Brain microvascular endothelial cell (primary cell): ENCODE results near the gene MRPS6.

Source experiments
- DNase-seq: peaks from one replicate; pipeline ENCODE4 v3.0.0-alpha.2; 2020
- H3K27ac ChIP-seq: fragments of 250-450 bp; sonication (Bioruptor Pico); 2 replicates; pipeline ENCODE4 v1.5.1; 2020; ENCODE audit warnings: mild to moderate bottlenecking, moderate library complexity
- H3K27me3 ChIP-seq: fragments of 250-450 bp; sonication (Bioruptor Pico); replicated peaks from 2 replicates; pipeline ENCODE4 v1.5.1; 2020; ENCODE audit warnings: mild to moderate bottlenecking
- H3K36me3 ChIP-seq: fragments of 250-450 bp; sonication (Bioruptor Pico); replicated peaks from 2 replicates; pipeline ENCODE4 v1.5.1; 2020; ENCODE audit warnings: mild to moderate bottlenecking
- H3K4me3 ChIP-seq: 2 replicates; pipeline ENCODE4 v1.5.1; 2011; ENCODE audit warnings: low read depth, mild to moderate bottlenecking, control low read depth, low read length, moderate library complexity
- in situ Hi-C: cut with HindIII; loops from 2 replicates; pipeline ENCODE4 v1.10.0; 2017; ENCODE audit warnings: low sequenced_read_pairs, low pct_ligation_motif_present
- TF ChIP-seq, protein P1 (sequence below): IDR thresholded peaks from 2 replicates; pipeline ENCODE4 v1.5.1; 2011; ENCODE audit warnings: low read depth, mild to moderate bottlenecking, moderate library complexity, low read length, control low read depth, inconsistent platforms; ENCODE audit errors: missing control alignments

Gene MRPS6

GRCh38 chr21:34113842-34114241 is 40.5 kb downstream of the MRPS6 start:
- H3K27ac ChIP-seq = no peak overlapping the region
- H3K36me3 ChIP-seq = no peaks in the 10 kb centered on the region
- H3K27me3 ChIP-seq = no peaks in the 10 kb centered on the region
- no peak overlapping the region for H3K4me3 ChIP-seq
- no peak for DNase-seq
- TF ChIP-seq, protein P1, sequence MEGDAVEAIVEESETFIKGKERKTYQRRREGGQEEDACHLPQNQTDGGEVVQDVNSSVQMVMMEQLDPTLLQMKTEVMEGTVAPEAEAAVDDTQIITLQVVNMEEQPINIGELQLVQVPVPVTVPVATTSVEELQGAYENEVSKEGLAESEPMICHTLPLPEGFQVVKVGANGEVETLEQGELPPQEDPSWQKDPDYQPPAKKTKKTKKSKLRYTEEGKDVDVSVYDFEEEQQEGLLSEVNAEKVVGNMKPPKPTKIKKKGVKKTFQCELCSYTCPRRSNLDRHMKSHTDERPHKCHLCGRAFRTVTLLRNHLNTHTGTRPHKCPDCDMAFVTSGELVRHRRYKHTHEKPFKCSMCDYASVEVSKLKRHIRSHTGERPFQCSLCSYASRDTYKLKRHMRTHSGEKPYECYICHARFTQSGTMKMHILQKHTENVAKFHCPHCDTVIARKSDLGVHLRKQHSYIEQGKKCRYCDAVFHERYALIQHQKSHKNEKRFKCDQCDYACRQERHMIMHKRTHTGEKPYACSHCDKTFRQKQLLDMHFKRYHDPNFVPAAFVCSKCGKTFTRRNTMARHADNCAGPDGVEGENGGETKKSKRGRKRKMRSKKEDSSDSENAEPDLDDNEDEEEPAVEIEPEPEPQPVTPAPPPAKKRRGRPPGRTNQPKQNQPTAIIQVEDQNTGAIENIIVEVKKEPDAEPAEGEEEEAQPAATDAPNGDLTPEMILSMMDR = no peak
- in situ Hi-C loops = no loop called here

DNA sequence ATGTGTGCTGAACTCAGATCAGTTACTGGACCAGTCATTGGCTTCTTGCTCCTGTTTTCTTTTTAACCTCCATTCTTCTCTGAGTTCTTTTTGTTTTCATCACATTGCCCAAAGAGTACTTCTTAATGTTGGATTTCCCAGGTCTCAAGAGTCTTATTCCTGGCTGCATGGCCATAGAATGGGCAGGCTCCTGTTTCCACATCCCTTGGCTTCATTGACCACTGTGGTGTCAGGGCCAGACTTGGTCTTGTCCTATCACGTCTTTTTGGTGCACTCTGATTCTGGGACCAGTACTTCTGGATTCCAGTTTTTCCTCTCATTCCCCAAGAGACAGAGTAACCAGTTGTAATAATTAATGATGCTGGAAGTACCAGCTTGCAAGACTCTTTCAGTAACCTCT is 41.8 kb downstream of the MRPS6 start:
- in situ Hi-C loops = no loop called here
- DNase-seq = no peak

GRCh38 chr21:34116569-34116968 is 43.2 kb downstream of the MRPS6 start:
- in situ Hi-C loops = no loop called here
- no peak overlapping the region for H3K4me3 ChIP-seq
- H3K36me3 ChIP-seq = no peaks in the 10 kb centered on the region
- DNase-seq = no peak
- no peak overlapping the region for H3K27ac ChIP-seq
- no peaks in the 10 kb centered on the region for H3K27me3 ChIP-seq
- TF ChIP-seq, protein P1 = no peak

More for the DNA sequence above, 41.8 kb downstream of the MRPS6 start:
- Histone ChIP-seq H3K4me3 (no peak overlapping the region), H3K27ac (no peak overlapping the region), H3K36me3 (no peaks in the 10 kb centered on the region), H3K27me3 (no peaks in the 10 kb centered on the region)
- TF ChIP-seq, protein P1 = no peak

GRCh38 chr21:34120867-34121266 is 47.5 kb downstream of the MRPS6 start:
- TF ChIP-seq, protein P1 = no peak
- no peaks in the 10 kb centered on the region for H3K36me3 ChIP-seq
- no peak overlapping the region for H3K27ac ChIP-seq
- H3K4me3 ChIP-seq = no peak overlapping the region
- no peak for DNase-seq
- in situ Hi-C loops = no loop called here
- no peaks in the 10 kb centered on the region for H3K27me3 ChIP-seq

DNA sequence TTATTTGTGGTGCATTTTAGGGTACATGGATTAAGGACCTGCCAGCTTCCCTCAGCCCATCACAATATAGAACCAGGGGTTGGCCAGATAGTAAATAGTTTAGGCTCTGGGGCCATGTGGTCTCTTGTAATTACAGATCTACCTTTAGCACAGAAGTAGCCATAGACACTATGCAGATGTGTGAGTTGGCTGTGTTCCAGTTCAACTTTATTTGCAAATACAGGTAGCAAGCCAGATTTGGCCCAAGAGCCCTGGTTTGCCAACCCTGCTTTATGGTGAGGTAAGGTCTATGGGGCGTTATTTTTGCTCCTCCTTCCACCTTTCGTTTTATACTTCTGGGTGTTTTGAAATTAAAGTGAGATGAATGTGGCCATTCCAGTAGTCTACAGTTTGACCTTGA is 48.7 kb downstream of the MRPS6 start:
- in situ Hi-C loops = no loop called here
- TF ChIP-seq, protein P1 = no peak
- H3K27ac ChIP-seq = no peak overlapping the region
- no peak for DNase-seq
- H3K36me3 ChIP-seq = no peaks in the 10 kb centered on the region
- H3K27me3 ChIP-seq = no peaks in the 10 kb centered on the region
- no peak overlapping the region for H3K4me3 ChIP-seq

DNA sequence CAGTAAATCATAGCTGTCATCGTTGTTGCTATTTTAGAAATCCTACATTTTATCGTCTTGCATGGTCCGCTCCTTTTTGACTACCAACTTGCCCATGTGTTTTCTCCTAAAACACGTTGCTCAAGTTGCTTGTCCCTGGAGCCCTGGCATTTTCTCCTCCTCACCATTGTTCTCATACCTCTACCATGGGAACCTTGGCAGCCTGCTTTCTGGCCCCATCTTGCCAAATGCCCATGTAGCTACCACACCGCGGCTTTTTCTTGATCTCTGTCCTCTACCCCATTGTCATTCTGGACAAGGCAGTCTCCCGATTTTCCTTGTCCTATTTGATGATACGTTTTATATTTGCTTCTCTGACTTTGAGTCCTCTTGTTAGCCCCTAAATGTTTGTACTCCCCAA is 50.2 kb downstream of the MRPS6 start:
- in situ Hi-C loops = no loop called here
- no peaks in the 10 kb centered on the region for H3K27me3 ChIP-seq
- no peak for DNase-seq

More for the DNA sequence above, 50.2 kb downstream of the MRPS6 start:
- TF ChIP-seq, protein P1 = no peak
- Histone ChIP-seq H3K36me3 (no peaks in the 10 kb centered on the region), H3K27ac (no peak overlapping the region), H3K4me3 (no peak overlapping the region)
